GM12878 (cell line): Measurements from ENCODE around the gene FARS2. TPM values are rescaled to one million over a fixed set of nuclear protein-coding genes. Genes with fewer than 3 reads are reported as not detected.

Experiments
- ATAC-seq: fragments of 200-7000 bp; cut with Tn5 transposase; 3 replicates; pipeline ENCODE4 v1.9.1; 2020; ENCODE audit warnings: mild to moderate bottlenecking, moderate library complexity
- BruUV-seq: library from RNA; stranded (reverse); fragments of 400-500 nt; replicated peaks from 2 replicates; lab custom pipeline; 2021; lab: Mats Ljungman, UMichigan
- CTCF ChIA-PET: fragments of 300-600 bp; sonication (Branson Sonifier 250); formaldehyde crosslinking; extraction: SDS; loops from one replicate; lab custom pipeline; 2021; ENCODE audit warnings: inconsistent platforms; lab: Yijun Ruan, JAX
- POLR2A ChIA-PET: fragments of 350-600 bp; formaldehyde crosslinking; extraction: SDS; loops from one replicate; lab custom pipeline; 2021; ENCODE audit warnings: inconsistent platforms; lab: Charles Lee
- RAD21 ChIA-PET: fragments of 300-600 bp; sonication (Branson Sonifier 250); formaldehyde crosslinking; loops from one replicate; lab custom pipeline; 2023; ENCODE audit warnings: antibody characterized with exemption; ENCODE audit not compliant: unreplicated experiment; lab: Charles Lee
- SMC1A ChIA-PET: fragments of 300-600 bp; sonication (Branson Sonifier 250); formaldehyde crosslinking; loops from one replicate; lab custom pipeline; 2023; ENCODE audit not compliant: unreplicated experiment, uncharacterized antibody; lab: Charles Lee
- DNase-seq: peaks from one replicate; pipeline ENCODE4 v3.0.0-alpha.2; 2011; ENCODE audit warnings: low read depth, low spot score
- FAIRE-seq: peaks from 3 replicates; lab custom pipeline; 2011; peaks lifted over from hg19 to GRCh38; lab: Jason Lieb, UNC
- H2AFZ ChIP-seq: 2 replicates; pipeline ENCODE4 v1.6.0; 2011; ENCODE audit warnings: low read depth, low read length, control low read depth; ENCODE audit not compliant: control insufficient read depth
- H3K27ac ChIP-seq: 2 replicates; pipeline ENCODE4 v1.5.1; 2011; ENCODE audit warnings: control low read depth; ENCODE audit not compliant: control insufficient read depth, insufficient read depth
- H3K27me3 ChIP-seq, 2 experiments: replicated peaks in 1 of 2; 2 replicates each; pipeline versions ENCODE4 v1.6.0 to v1.6.1; 2011; ENCODE audit warnings: low read length in 1 of 2; ENCODE audit not compliant: control insufficient read depth in 2 of 2, insufficient read depth in 2 of 2
- H3K36me3 ChIP-seq, 2 experiments: 2 replicates each; pipeline ENCODE4 v1.5.1; 2011; ENCODE audit warnings: low read length in 1 of 2; ENCODE audit not compliant: control insufficient read depth in 2 of 2, insufficient read depth in 2 of 2
- H3K4me1 ChIP-seq: 2 replicates; pipeline ENCODE4 v1.6.1; 2011; ENCODE audit warnings: mild to moderate bottlenecking, low read length, moderate library complexity, mixed read lengths; ENCODE audit not compliant: control insufficient read depth, insufficient read depth
- H3K4me2 ChIP-seq: 2 replicates; pipeline ENCODE4 v1.6.0; 2011; ENCODE audit warnings: control low read depth; ENCODE audit not compliant: control insufficient read depth, insufficient read depth
- H3K4me3 ChIP-seq: fragments of 200-600 bp; sonication (generic); 2 replicates; pipeline ENCODE4 v1.5.1; 2016
- H3K79me2 ChIP-seq: 2 replicates; pipeline ENCODE4 v1.6.0; 2011; ENCODE audit warnings: low read length; ENCODE audit not compliant: control insufficient read depth, insufficient read depth
- H3K9ac ChIP-seq: 2 replicates; pipeline ENCODE4 v1.8.0; 2011; ENCODE audit warnings: low read length, control low read depth, mixed read lengths; ENCODE audit not compliant: control insufficient read depth, insufficient read depth
- H3K9me3 ChIP-seq: replicated peaks from 3 replicates; pipeline ENCODE4 v1.5.1; 2011; ENCODE audit warnings: mild to moderate bottlenecking, low read length; ENCODE audit not compliant: control insufficient read depth, insufficient read depth
- H4K20me1 ChIP-seq: 2 replicates; pipeline ENCODE4 v1.6.0; 2011; ENCODE audit not compliant: control insufficient read depth, insufficient read depth
- CEBPZ ChIP-seq: fragments of 150-350 bp; IDR thresholded peaks from 2 replicates; pipeline ENCODE4 v1.6.1; 2016; ENCODE audit warnings: low read depth, low read length
- WGBS: methylation state at CpG from one replicate; pipeline ENCODE4 v1.1.6; 2016; ENCODE audit warnings: low lambda C conversion rate; ENCODE audit not compliant: insufficient replicate concordance, insufficient coverage; ENCODE audit errors: missing lambda C conversion rate; 5-methylcytosine and 5-hydroxymethylcytosine counted together
- in situ Hi-C: fragments of 300-500 bp; cut with MboI; formaldehyde crosslinking; loops from 9 replicates; pipeline ENCODE4 v1.14.3; 2018; ENCODE audit warnings: mixed read lengths
- intact Hi-C: fragments of 100-400 bp; cut with micrococcal nuclease; formaldehyde crosslinking; loops from one replicate; pipeline ENCODE4 v1.14.2; 2022; ENCODE audit not compliant: unreplicated experiment
- polyA plus RNA-seq, 11 experiments: library from polyadenylated mRNA; depleted of rRNA in 4 of 11; unstranded in 6 of 11; stranded (reverse) in 5 of 11; fragments of >200 nt; fragmentation: Nextera tagmentation in 4 of 11; fragmentation: Illumina TruSeq in 1 of 11; extraction: Ambion mirVana in 4 of 11; extraction: Trizol in 1 of 11; gene quantifications; 1 replicate in 1 of 11; 2 replicates in 10 of 11; pipeline versions ENCODE4 v1.2.1 to v1.2.3, GENCODE V29; 2011 to 2016; ENCODE audit warnings: inconsistent platforms in 2 of 11, missing spikeins in 2 of 11, low read depth in 1 of 11
- total RNA-seq, 4 experiments: library from RNA; depleted of rRNA in 3 of 4; stranded (reverse); fragments of >200 nt in 3 of 4; fragmentation: Illumina TruSeq in 1 of 4; extraction: Trizol in 1 of 4; gene quantifications; 2 replicates each; pipeline versions ENCODE4 v1.2.1 to v1.2.3, GENCODE V29; 2013 to 2021
- TF ChIP-seq, protein P1 (sequence below): IDR thresholded peaks from 2 replicates; pipeline ENCODE4 v1.6.1; 2012; ENCODE audit warnings: mild to moderate bottlenecking, low read depth, low read length

The FARS2 gene
- total and polyA plus RNA-seq, 10 of the 15 experiments (the other 5 are each of a cell fraction or from before 2014, with no cell fraction given): 16.8 to 46.7 (median 25.6) TPM

DNA sequence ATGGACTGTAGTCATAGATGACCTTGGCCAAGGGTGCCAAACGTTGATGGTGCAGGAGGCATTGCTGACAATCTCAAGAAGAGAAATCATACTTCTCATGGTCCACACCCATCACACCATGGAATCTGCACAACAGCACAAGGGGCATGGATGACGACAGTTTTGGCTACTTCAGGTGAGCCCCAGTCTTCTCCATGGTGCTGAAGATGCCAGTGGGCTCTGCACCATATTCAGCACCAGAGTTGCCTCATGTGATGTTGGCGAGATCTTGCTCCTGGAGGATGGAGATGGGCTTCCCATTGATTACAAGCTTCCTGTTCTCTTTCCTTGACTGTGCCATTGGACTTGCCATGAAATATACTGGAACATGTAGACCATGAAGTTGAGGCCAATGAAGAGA is 556.6 kb downstream of the FARS2 start:
- Histone ChIP-seq H3K79me2 (no peaks in the 10 kb centered on the region), H3K4me2 (no peak overlapping the region), H3K4me1 (0 out of 2 replicates have a peak, but pooled peaks cover 5% of the 10 kb centered on the region), H3K27me3 (no peaks in the 10 kb centered on the region; a peak in 1 of 4 replicates), H3K27ac (no peak overlapping the region), H2AFZ (no peak overlapping the region), H3K9me3 (no peaks in the 10 kb centered on the region; the same call in 2 of the 3 replicates), H4K20me1 (no peaks in the 10 kb centered on the region), H3K9ac (no peak overlapping the region), H3K36me3 (no peaks in the 10 kb centered on the region), H3K4me3 (no peak overlapping the region)
- in situ Hi-C loops (no loop called here), intact Hi-C loops (no loop called here)
- CTCF ChIA-PET: no interaction called here
- no peak for DNase-seq
- WGBS: 44% methylated on average over 3 of the region's 3 CpGs
- RAD21 ChIA-PET: no interaction called here
- TF ChIP-seq, protein P1, sequence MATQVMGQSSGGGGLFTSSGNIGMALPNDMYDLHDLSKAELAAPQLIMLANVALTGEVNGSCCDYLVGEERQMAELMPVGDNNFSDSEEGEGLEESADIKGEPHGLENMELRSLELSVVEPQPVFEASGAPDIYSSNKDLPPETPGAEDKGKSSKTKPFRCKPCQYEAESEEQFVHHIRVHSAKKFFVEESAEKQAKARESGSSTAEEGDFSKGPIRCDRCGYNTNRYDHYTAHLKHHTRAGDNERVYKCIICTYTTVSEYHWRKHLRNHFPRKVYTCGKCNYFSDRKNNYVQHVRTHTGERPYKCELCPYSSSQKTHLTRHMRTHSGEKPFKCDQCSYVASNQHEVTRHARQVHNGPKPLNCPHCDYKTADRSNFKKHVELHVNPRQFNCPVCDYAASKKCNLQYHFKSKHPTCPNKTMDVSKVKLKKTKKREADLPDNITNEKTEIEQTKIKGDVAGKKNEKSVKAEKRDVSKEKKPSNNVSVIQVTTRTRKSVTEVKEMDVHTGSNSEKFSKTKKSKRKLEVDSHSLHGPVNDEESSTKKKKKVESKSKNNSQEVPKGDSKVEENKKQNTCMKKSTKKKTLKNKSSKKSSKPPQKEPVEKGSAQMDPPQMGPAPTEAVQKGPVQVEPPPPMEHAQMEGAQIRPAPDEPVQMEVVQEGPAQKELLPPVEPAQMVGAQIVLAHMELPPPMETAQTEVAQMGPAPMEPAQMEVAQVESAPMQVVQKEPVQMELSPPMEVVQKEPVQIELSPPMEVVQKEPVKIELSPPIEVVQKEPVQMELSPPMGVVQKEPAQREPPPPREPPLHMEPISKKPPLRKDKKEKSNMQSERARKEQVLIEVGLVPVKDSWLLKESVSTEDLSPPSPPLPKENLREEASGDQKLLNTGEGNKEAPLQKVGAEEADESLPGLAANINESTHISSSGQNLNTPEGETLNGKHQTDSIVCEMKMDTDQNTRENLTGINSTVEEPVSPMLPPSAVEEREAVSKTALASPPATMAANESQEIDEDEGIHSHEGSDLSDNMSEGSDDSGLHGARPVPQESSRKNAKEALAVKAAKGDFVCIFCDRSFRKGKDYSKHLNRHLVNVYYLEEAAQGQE: peak; percentile 71
- no peak for TF ChIP-seq CEBPZ
- POLR2A ChIA-PET: no interaction called here
- no TSS peak for BruUV-seq
- SMC1A ChIA-PET: no interaction called here
- FAIRE-seq: no peak
- no peak for ATAC-seq
